ENCODE results near the gene NFIA. TPM values are rescaled to one million over a fixed set of nuclear protein-coding genes. Genes with fewer than 3 reads are reported as not detected.

NFIA gene
- total RNA-seq, 1 experiment from 2014 or later: 20.9 TPM

DNA sequence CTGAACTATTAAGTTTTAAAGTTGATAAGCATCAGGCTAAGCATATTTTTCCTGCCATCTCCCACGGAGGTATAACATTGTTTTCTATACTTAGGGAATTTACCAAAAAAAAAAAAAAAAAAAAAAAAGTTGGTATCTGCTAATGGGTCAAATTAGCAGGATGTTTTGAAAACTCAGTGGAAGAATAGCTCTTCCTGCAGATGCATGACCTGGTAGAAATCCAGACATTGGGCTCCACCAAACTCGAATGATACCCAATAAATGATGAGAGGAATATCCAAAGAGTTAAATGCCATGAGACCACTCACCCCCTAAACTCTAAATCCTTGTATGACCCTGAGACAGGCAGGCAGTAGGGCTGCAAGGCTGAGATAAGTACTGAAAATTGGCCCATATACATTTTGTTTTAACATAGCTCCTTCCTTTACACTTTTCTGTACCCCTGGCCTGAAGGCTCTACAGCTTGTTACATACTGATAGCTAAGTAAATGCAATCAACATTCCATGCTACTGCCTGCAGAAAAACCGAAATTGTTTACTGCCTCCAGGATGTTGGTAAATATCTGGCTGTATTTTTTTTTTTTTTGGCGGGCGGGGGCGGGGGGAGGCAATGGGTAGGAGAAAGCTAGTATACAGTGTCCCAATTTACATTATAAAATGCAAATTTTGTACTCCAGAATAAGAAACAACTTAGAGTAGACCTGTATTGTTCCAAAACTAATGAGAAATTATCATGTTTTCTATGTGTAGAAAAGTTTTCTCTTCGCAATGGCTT lies 57.6 kb downstream of the NFIA start:
- Histone ChIP-seq H3K36me3 (ENCODE audit: control insufficient read depth, insufficient read depth, low read length) (no peaks in the 10 kb centered on the region), H3K27me3 (ENCODE audit: control insufficient read depth, insufficient read depth, low read length) (no peaks in the 10 kb centered on the region), H3K4me1 (ENCODE audit: control insufficient read depth, insufficient read depth, low read length) (peaks cover 21% of the 10 kb centered on the region), H3K27ac (ENCODE audit: low read length) (no peak overlapping the region), H3K9me3 (ENCODE audit: control insufficient read depth, insufficient read depth, low read depth, low read length) (no peaks in the 10 kb centered on the region), H3K4me3 (ENCODE audit: low read depth in 2 of 2, low read length in 2 of 2) (no peak overlapping the region)
- in situ Hi-C loops (cut with HindIII; ENCODE audit: low pct_unique_long_range_greater_than_20kb, low sequenced_read_pairs) (no loop called here), intact Hi-C loops (cut with micrococcal nuclease; ENCODE audit: unreplicated experiment) (no loop called here)
- ATAC-seq (no peak), DNase-seq (ENCODE audit: low read depth, low spot score) (no peak)
- POLR2A ChIA-PET: interaction anchor here (0.6 kb wide), 3 partner anchors 43 to 469 kb away, joined by 3 to 5 read pairs (median 5); no protein-coding TSS in a partner anchor
- CTCF ChIA-PET: interaction anchor here (0.6 kb wide), 1 partner anchor 1591 kb away, joined by 5 read pairs; no protein-coding TSS in a partner anchor
- TF ChIP-seq, protein P1, sequence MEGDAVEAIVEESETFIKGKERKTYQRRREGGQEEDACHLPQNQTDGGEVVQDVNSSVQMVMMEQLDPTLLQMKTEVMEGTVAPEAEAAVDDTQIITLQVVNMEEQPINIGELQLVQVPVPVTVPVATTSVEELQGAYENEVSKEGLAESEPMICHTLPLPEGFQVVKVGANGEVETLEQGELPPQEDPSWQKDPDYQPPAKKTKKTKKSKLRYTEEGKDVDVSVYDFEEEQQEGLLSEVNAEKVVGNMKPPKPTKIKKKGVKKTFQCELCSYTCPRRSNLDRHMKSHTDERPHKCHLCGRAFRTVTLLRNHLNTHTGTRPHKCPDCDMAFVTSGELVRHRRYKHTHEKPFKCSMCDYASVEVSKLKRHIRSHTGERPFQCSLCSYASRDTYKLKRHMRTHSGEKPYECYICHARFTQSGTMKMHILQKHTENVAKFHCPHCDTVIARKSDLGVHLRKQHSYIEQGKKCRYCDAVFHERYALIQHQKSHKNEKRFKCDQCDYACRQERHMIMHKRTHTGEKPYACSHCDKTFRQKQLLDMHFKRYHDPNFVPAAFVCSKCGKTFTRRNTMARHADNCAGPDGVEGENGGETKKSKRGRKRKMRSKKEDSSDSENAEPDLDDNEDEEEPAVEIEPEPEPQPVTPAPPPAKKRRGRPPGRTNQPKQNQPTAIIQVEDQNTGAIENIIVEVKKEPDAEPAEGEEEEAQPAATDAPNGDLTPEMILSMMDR (IDR thresholded peaks at IDR 0.05): no peak
- no peak for TF ChIP-seq SIN3A (IDR thresholded peaks at IDR 0.05; ENCODE audit: borderline replicate concordance, insufficient read depth, low read depth, low read length)
- TF ChIP-seq TCF7L2 (IDR thresholded peaks at IDR 0.05; ENCODE audit: low read depth, low read length): no peak
- TF ChIP-seq, protein P2, sequence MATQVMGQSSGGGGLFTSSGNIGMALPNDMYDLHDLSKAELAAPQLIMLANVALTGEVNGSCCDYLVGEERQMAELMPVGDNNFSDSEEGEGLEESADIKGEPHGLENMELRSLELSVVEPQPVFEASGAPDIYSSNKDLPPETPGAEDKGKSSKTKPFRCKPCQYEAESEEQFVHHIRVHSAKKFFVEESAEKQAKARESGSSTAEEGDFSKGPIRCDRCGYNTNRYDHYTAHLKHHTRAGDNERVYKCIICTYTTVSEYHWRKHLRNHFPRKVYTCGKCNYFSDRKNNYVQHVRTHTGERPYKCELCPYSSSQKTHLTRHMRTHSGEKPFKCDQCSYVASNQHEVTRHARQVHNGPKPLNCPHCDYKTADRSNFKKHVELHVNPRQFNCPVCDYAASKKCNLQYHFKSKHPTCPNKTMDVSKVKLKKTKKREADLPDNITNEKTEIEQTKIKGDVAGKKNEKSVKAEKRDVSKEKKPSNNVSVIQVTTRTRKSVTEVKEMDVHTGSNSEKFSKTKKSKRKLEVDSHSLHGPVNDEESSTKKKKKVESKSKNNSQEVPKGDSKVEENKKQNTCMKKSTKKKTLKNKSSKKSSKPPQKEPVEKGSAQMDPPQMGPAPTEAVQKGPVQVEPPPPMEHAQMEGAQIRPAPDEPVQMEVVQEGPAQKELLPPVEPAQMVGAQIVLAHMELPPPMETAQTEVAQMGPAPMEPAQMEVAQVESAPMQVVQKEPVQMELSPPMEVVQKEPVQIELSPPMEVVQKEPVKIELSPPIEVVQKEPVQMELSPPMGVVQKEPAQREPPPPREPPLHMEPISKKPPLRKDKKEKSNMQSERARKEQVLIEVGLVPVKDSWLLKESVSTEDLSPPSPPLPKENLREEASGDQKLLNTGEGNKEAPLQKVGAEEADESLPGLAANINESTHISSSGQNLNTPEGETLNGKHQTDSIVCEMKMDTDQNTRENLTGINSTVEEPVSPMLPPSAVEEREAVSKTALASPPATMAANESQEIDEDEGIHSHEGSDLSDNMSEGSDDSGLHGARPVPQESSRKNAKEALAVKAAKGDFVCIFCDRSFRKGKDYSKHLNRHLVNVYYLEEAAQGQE (IDR thresholded peaks at IDR 0.05; ENCODE audit: insufficient read depth in 1 of 2, low read depth in 2 of 2, low read length in 1 of 2): no peak
- no peak for TF ChIP-seq POLR2AphosphoS5 (IDR thresholded peaks at IDR 0.05; ENCODE audit: low read depth, low read length)
- no TSS peak for BruUV-seq (replicated peaks)

DNA sequence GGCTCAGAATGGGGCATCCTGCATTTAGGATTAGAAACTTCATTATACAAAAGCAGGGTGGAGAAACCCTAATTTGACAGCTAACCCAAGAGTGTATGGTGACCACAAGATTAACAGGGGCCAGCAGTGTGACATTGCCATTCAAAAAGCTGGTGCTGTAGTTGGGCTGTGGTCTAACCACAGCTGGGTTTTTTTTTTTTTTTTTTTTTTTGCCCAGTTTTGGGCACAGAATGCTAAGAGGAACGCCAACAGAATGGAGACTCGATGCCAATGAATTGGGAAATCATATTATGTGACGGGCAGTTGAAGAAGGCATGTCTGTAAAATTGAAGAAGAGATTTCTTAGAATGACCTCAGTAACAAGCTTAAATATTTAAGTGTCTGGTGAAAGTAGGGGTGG lies 58.4 kb downstream of the NFIA start:
- in situ Hi-C loops (cut with HindIII; ENCODE audit: low pct_unique_long_range_greater_than_20kb, low sequenced_read_pairs): no loop called here
- ChIA-PET CTCF (interaction anchor here (0.6 to 0.7 kb wide), 2 partner anchors 18 to 1590 kb away, joined by 5 read pairs; no protein-coding TSS in a partner anchor), POLR2A (interaction anchor here (0.6 kb wide), 3 partner anchors 42 to 470 kb away, joined by 3 to 5 read pairs (median 5); no protein-coding TSS in a partner anchor)
- no TSS peak for BruUV-seq (replicated peaks)
- Histone ChIP-seq H3K4me3 (ENCODE audit: low read depth in 2 of 2, low read length in 2 of 2) (no peak overlapping the region), H3K4me1 (ENCODE audit: control insufficient read depth, insufficient read depth, low read length) (peaks cover 21% of the 10 kb centered on the region), H3K27ac (ENCODE audit: low read length) (no peak overlapping the region), H3K27me3 (ENCODE audit: control insufficient read depth, insufficient read depth, low read length) (no peaks in the 10 kb centered on the region), H3K36me3 (ENCODE audit: control insufficient read depth, insufficient read depth, low read length) (no peaks in the 10 kb centered on the region), H3K9me3 (ENCODE audit: control insufficient read depth, insufficient read depth, low read depth, low read length) (no peaks in the 10 kb centered on the region)
- intact Hi-C loops (cut with micrococcal nuclease; ENCODE audit: unreplicated experiment): no loop called here
- DNase-seq (ENCODE audit: low read depth, low spot score): no peak
- no peak for ATAC-seq
- TF ChIP-seq, protein P2 (IDR thresholded peaks at IDR 0.05; ENCODE audit: insufficient read depth in 1 of 2, low read depth in 2 of 2, low read length in 1 of 2): no peak
- TF ChIP-seq SIN3A (IDR thresholded peaks at IDR 0.05; ENCODE audit: borderline replicate concordance, insufficient read depth, low read depth, low read length) (no peak), TCF7L2 (IDR thresholded peaks at IDR 0.05; ENCODE audit: low read depth, low read length) (no peak), POLR2AphosphoS5 (IDR thresholded peaks at IDR 0.05; ENCODE audit: low read depth, low read length) (no peak)
- TF ChIP-seq, protein P1 (IDR thresholded peaks at IDR 0.05): no peak

Data from Panc1 (cell line).